ENCODE results near the gene FRMD5.

Gene FRMD5

GRCh38 chr15:43918717-43919116 is 276.4 kb downstream of the FRMD5 start:
- DNase-seq: no peak

DNA sequence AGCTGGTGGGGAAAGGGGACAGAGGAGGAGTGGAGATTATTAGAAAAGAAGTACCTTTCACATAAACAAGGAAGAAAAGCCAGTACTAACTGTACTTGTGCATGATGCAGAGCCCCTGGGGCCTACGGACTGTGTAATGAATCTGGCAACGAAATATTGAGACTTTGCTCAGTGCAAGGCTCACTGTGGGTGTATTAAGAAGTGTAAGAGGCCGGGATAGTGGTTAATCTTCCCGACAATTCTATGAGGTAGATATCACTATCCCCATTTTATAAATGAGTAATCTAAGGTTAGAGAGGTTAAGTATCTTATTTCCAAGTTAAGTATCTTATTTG is 278.8 kb downstream of the FRMD5 start:
- DNase-seq: no peak

- DNase-seq: no peak
Measured at GRCh38 chr15:43915631-43916325, 279.3 kb downstream of the FRMD5 start.

- DNase-seq: no peak
Measured at GRCh38 chr15:43913941-43914340, 281.1 kb downstream of the FRMD5 start.

- DNase-seq: no peak
Measured at GRCh38 chr15:43913026-43913780, 281.9 kb downstream of the FRMD5 start.

- DNase-seq: no peak
Measured at GRCh38 chr15:43912208-43912607, 282.9 kb downstream of the FRMD5 start.

- DNase-seq: no peak
Measured at GRCh38 chr15:43911235-43911781, 283.8 kb downstream of the FRMD5 start.

- DNase-seq: no peak
Measured at GRCh38 chr15:43908516-43909050, 286.5 kb downstream of the FRMD5 start.

- no peak for DNase-seq
Measured at GRCh38 chr15:43905755-43906154, 289.3 kb downstream of the FRMD5 start.

- DNase-seq: peak; percentile 33
Measured at GRCh38 chr15:43903864-43904290, 291.2 kb downstream of the FRMD5 start.

- DNase-seq: no peak
Measured at GRCh38 chr15:43901495-43901894, 293.6 kb downstream of the FRMD5 start.

DNA sequence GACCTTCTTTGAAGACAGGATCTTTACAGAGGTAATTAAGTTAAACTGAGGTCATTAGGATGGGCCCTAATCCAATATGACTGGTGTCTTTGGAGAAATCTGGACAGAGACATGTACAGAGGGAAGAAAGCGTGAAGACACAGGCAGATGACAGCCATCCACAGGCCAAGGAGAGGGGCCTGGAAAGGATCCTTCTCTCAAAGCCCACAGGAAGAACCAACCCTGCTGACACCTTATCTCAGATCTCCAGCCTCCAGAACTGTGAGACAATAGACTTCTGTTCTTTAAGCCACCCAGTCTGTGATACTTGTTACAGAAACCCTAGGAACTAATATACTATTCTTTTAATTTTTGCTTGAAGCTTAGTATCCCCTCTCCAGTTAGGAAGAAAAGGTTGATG is 294.1 kb downstream of the FRMD5 start:
- DNase-seq: no peak

DNA sequence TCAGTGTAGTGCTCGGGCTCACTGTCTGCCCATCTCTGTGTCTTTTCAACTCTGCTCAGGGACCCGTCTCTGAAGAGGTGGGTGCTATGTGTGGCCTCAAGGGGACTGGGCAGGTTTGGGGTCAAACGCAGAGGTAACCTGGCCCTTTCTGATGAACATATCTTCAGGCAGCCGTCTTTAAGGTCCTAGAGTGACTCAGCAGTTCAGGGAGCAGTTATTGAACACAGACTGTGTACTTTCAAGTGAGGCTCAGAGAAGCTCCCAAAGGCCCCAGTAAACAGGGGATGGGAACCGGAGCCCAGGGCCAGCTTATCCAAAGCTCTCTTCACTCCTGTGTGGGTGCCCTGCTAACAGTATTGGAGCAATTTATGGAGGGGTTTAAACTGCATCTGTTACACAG is 295.1 kb downstream of the FRMD5 start:
- DNase-seq: no peak

GRCh38 chr15:43898891-43899290 is 296.2 kb downstream of the FRMD5 start:
- no peak for DNase-seq

DNA sequence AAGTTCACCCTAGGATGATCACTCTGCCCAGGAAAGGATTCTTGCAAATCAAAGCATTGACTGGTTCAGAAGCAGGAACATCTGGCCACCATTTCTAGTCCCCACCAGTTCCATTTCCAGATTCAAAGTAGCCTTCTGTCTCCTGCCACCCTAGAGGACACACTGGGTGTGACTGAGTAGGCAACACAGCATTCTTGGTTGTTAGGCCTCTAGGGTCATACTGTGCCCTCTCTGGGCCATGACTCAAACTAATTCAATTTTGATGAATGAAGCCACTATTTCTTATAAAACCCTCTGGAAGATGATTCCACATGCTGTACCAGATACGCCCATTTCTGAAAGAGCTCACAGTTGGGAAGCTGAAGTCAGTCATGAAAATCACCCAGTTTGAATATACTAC is 298.5 kb downstream of the FRMD5 start:
- no peak for DNase-seq

GRCh38 chr15:43895586-43895985 is 299.5 kb downstream of the FRMD5 start:
- DNase-seq: no peak

DNA sequence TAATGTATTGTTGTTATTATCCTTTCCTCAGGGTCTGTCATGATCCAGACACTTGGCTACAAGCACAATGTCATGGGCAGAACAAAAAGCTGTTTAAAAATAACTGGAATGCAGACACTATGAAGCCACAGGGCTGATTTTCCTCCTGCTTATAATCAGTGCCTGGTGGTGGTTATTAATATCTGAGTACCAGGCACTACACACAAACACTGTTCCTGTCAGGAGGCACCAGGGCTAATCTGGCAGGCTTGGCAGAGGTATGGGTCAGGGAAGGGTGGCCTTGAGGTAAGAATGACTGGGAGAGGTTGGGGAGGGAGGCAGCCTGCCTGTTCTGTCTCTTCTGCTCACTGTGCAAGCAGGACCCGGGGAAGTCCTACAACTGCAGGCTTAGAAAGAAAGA is 301.1 kb downstream of the FRMD5 start:
- DNase-seq: no peak

GRCh38 chr15:43889042-43889441 is 306.0 kb downstream of the FRMD5 start:
- no peak for DNase-seq

DNA sequence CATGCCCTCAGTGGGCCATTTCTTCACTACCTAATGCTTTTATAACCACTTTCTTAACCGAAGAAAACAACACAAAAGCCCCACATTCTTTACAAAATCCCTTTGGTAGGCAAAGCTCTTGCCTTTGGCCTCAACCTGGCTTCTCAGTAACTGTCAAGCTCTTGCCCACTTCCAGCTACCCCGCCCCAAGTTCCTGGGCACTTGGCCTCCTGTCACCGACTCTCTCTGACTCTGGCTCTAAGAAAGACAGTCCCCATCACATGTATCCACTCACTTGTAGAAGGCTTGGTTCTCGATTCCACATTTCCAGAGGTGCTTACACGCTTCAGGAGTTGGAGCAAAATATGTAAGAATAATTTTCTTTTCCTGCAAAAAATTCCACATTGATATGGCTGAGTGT is 307.2 kb downstream of the FRMD5 start:
- no peak for DNase-seq

- no peak for DNase-seq
Measured at GRCh38 chr15:43886558-43886957, 308.5 kb downstream of the FRMD5 start.

- DNase-seq: no peak
Measured at GRCh38 chr15:43883571-43883970, 311.5 kb downstream of the FRMD5 start.

- DNase-seq: no peak
Measured at GRCh38 chr15:43881944-43882343, 313.1 kb downstream of the FRMD5 start.

DNA sequence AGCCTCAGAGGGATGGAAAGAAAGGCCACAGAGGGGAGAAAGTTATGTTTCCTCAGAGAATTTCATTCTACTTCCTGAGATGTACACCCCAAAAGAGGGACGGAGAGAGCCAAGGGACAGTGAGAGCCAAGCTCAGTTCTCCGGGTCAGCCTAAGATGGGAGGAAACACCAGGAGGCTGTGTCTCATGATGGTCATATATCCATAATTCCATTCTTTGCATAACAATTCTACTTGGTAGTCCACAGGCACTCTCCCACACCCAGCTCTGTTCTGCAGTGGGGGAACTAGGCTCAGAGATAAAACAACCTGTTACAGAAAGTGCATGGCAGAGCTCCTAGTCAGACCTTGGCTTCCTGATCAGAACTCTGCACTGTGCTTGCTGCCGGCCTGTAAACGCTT is 313.8 kb downstream of the FRMD5 start:
- DNase-seq: no peak

All from NK-92 treated with Interleukin-12 subunit alpha and Interleukin-12 subunit beta, amount 100 ng/mL, for 24 hours (cell line).